GM23338 (cell line): ENCODE measurements around the gene XAB2. TPM values are rescaled to one million over a fixed set of nuclear protein-coding genes. Genes with fewer than 3 reads are reported as not detected.

Source experiments
- ATAC-seq: fragments of 200-7000 bp; cut with Tn5 transposase; 3 replicates; pipeline ENCODE4 v1.9.1; 2020
- DNase-seq: peaks from one replicate; pipeline ENCODE4 v3.0.0-alpha.2; 2015; ENCODE audit warnings: low spot score
- H2AFZ ChIP-seq: fragments of 200-600 bp; sonication (generic); 2 replicates; pipeline ENCODE4 v1.8.0; 2016; ENCODE audit warnings: antibody characterized with exemption, mild to moderate bottlenecking, moderate library complexity
- H3F3A ChIP-seq: fragments of 200-600 bp; sonication (generic); replicated peaks from 2 replicates; pipeline ENCODE4 v1.8.0; 2017; ENCODE audit warnings: antibody characterized with exemption, mixed run types, low read depth
- H3K27ac ChIP-seq: fragments of 200-600 bp; sonication (generic); 2 replicates; pipeline ENCODE4 v1.6.1; 2016; ENCODE audit warnings: low read depth
- H3K27me3 ChIP-seq: fragments of 200-600 bp; sonication (generic); 2 replicates; pipeline ENCODE4 v1.8.0; 2016; ENCODE audit warnings: mild to moderate bottlenecking, mixed run types, moderate library complexity; ENCODE audit not compliant: insufficient read depth
- H3K36me3 ChIP-seq: fragments of 200-600 bp; sonication (generic); 2 replicates; pipeline ENCODE4 v1.8.0; 2016; ENCODE audit warnings: mild to moderate bottlenecking; ENCODE audit not compliant: insufficient read depth
- H3K4me1 ChIP-seq: fragments of 200-600 bp; sonication (generic); 2 replicates; pipeline ENCODE4 v1.8.0; 2016; ENCODE audit warnings: mild to moderate bottlenecking, moderate library complexity; ENCODE audit not compliant: insufficient read depth
- H3K4me2 ChIP-seq: fragments of 200-600 bp; sonication (generic); 2 replicates; pipeline ENCODE4 v1.7.1; 2017; ENCODE audit warnings: mixed run types
- H3K4me3 ChIP-seq: fragments of 200-600 bp; sonication (generic); 2 replicates; pipeline ENCODE4 v1.6.1; 2016; ENCODE audit warnings: mixed run types
- H3K79me2 ChIP-seq: fragments of 200-600 bp; sonication (generic); replicated peaks from 2 replicates; pipeline ENCODE4 v1.8.0; 2017; ENCODE audit warnings: mild to moderate bottlenecking; ENCODE audit not compliant: insufficient read depth
- H3K9me2 ChIP-seq: fragments of 200-600 bp; sonication (generic); 2 replicates; pipeline ENCODE4 v1.8.0; 2017; ENCODE audit not compliant: insufficient read depth
- H4K20me1 ChIP-seq: fragments of 200-600 bp; sonication (generic); replicated peaks from 2 replicates; pipeline ENCODE4 v1.8.0; 2017; ENCODE audit warnings: mild to moderate bottlenecking; ENCODE audit not compliant: insufficient read depth
- H3K27ac Mint-ChIP-seq: 2 replicates; pipeline ENCODE4 v1.8.0; 2020; ENCODE audit warnings: inconsistent platforms, mild to moderate bottlenecking, moderate library complexity, mixed read lengths
- H3K27me3 Mint-ChIP-seq: 3 replicates; pipeline ENCODE4 v1.8.0; 2022; ENCODE audit warnings: low read depth, mild to moderate bottlenecking, moderate library complexity, mixed read lengths, inconsistent platforms; ENCODE audit not compliant: insufficient read depth, poor library complexity
- H3K36me3 Mint-ChIP-seq: 3 replicates; pipeline ENCODE4 v1.8.0; 2021; ENCODE audit warnings: low read depth, mild to moderate bottlenecking, inconsistent platforms, moderate library complexity, mixed read lengths
- H3K4me1 Mint-ChIP-seq: 3 replicates; pipeline ENCODE4 v1.8.0; 2020; ENCODE audit warnings: mild to moderate bottlenecking, inconsistent platforms, mixed read lengths
- H3K4me3 Mint-ChIP-seq: 3 replicates; pipeline ENCODE4 v1.8.0; 2021; ENCODE audit warnings: moderate library complexity, mild to moderate bottlenecking, inconsistent platforms, mixed read lengths
- H3K9me3 Mint-ChIP-seq: 3 replicates; pipeline ENCODE4 v1.8.0; 2020; ENCODE audit warnings: moderate library complexity, mild to moderate bottlenecking, inconsistent platforms, mixed read lengths
- EZH2phosphoT487 ChIP-seq: fragments of 200-600 bp; sonication (generic); IDR thresholded peaks from one replicate; pipeline ENCODE4 v1.8.1; 2018; ENCODE audit warnings: antibody characterized with exemption; ENCODE audit not compliant: unreplicated experiment
- JUNB ChIP-seq: IDR thresholded peaks from one replicate; pipeline ENCODE4 v1.6.1; 2016; ENCODE audit warnings: antibody characterized with exemption; ENCODE audit not compliant: unreplicated experiment
- NANOG ChIP-seq: IDR thresholded peaks from 2 replicates; pipeline ENCODE4 v1.6.1; 2016; ENCODE audit warnings: antibody characterized with exemption, borderline replicate concordance
- POLR2AphosphoS5 ChIP-seq: IDR thresholded peaks from 2 replicates; pipeline ENCODE4 v1.6.1; 2016; ENCODE audit warnings: antibody characterized with exemption, low read depth
- STAT1 ChIP-seq: IDR thresholded peaks from one replicate; pipeline ENCODE4 v1.6.1; 2016; ENCODE audit warnings: antibody characterized with exemption; ENCODE audit not compliant: unreplicated experiment
- ZNF114 ChIP-seq: fragments of 250-450 bp; sonication (Bioruptor Pico); IDR thresholded peaks from 2 replicates; pipeline ENCODE4 v1.5.0; 2020; ENCODE audit warnings: mild to moderate bottlenecking, moderate library complexity
- ZNF331 ChIP-seq: fragments of 250-450 bp; sonication (Bioruptor Pico); IDR thresholded peaks from 2 replicates; pipeline ENCODE4 v1.5.0; 2020; ENCODE audit warnings: low read depth, mild to moderate bottlenecking, moderate library complexity
- polyA plus RNA-seq: library from polyadenylated mRNA; unstranded; fragments of >200 nt; fragmentation: Nextera tagmentation; extraction: Ambion mirVana; gene quantifications from 2 replicates; pipeline ENCODE4 v1.2.1, GENCODE V29; 2016
- total RNA-seq: library from RNA; depleted of rRNA; stranded (reverse); fragments of >200 nt; shearing (Covaris generic); gene quantifications from 2 replicates; pipeline ENCODE4 v1.2.3, GENCODE V29; 2014
- TF ChIP-seq, protein P1 (sequence below): IDR thresholded peaks from one replicate; pipeline ENCODE4 v1.6.1; 2018; ENCODE audit warnings: antibody characterized with exemption; ENCODE audit not compliant: unreplicated experiment
- TF ChIP-seq, protein P2 (sequence below), 2 experiments: fragments of 200-600 bp in 1 of 2; sonication (generic) in 1 of 2; conservative IDR thresholded peaks; 2 replicates each; pipeline versions ENCODE4 v1.5.1 to v1.6.1; 2016 to 2017; ENCODE audit warnings: antibody characterized with exemption in 2 of 2, low read depth in 2 of 2, mild to moderate bottlenecking in 2 of 2, moderate library complexity in 1 of 2
- TF ChIP-seq, protein P3 (sequence below): IDR thresholded peaks from 2 replicates; pipeline ENCODE4 v1.6.1; 2016; ENCODE audit warnings: antibody characterized with exemption

XAB2 gene
- total and polyA plus RNA-seq, 2 experiments from 2014 or later = 18.4 to 69.0 TPM

DNA sequence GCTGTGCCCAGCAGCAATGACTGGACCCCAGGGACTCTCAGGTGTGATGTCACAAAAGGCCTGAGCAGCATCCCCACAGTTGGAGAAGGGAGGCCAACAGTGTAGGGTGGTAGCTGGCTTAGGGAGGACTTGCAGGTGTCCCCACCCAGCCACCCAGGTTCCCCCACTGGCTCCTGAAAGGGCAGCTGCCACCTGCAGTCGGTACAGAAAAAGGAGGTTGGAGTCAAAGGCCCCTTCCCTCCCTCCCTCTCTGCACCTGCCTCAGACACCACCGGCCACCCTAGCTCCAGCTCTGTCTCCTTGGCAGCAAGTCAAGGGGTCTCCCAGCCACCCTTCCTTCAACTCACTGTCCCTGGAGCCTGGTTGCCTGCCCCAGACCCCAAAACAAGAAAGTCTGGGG, 4.4 kb upstream of the XAB2 start, which contains the start of gene PCP2:
PCP2 (minus strand) TSS at position 22 of the 400 bp plus-strand sequence. CDS start 262 bp downstream, outside the sequence.
- Histone ChIP-seq H3K79me2 (peaks cover 20% of the 10 kb centered on the region), H2AFZ (no peak within 1 kb of the TSS), H3F3A (no peaks in the 10 kb centered on the region), H3K36me3 (no peaks in the 10 kb centered on the region), H3K4me3 (no peak within 1 kb of the TSS), H3K27ac (no peak within 1 kb of the TSS), H3K9me2 (no peaks in the 10 kb centered on the region), H3K27me3 (peaks cover 24% of the 10 kb centered on the region), H4K20me1 (peaks cover 2% of the 10 kb centered on the region; the same call in 1 of the 2 replicates), H3K4me1 (peaks cover 9% of the 10 kb centered on the region; the same call in 1 of the 2 replicates), H3K4me2 (no peak within 1 kb of the TSS)
- DNase-seq (no peak), ATAC-seq (no peak)
- Mint-ChIP-seq H3K4me1 (peaks cover 9% of the 10 kb centered on the region; the same call in 2 of the 3 replicates), H3K27me3 (peaks cover 27% of the 10 kb centered on the region), H3K27ac (no peak within 1 kb of the TSS), H3K4me3 (no peak within 1 kb of the TSS; the same call in 2 of the 3 replicates), H3K36me3 (no peaks in the 10 kb centered on the region), H3K9me3 (no peaks in the 10 kb centered on the region; the same call in 1 of the 3 replicates)
- no peak for TF ChIP-seq STAT1
- TF ChIP-seq, protein P1, sequence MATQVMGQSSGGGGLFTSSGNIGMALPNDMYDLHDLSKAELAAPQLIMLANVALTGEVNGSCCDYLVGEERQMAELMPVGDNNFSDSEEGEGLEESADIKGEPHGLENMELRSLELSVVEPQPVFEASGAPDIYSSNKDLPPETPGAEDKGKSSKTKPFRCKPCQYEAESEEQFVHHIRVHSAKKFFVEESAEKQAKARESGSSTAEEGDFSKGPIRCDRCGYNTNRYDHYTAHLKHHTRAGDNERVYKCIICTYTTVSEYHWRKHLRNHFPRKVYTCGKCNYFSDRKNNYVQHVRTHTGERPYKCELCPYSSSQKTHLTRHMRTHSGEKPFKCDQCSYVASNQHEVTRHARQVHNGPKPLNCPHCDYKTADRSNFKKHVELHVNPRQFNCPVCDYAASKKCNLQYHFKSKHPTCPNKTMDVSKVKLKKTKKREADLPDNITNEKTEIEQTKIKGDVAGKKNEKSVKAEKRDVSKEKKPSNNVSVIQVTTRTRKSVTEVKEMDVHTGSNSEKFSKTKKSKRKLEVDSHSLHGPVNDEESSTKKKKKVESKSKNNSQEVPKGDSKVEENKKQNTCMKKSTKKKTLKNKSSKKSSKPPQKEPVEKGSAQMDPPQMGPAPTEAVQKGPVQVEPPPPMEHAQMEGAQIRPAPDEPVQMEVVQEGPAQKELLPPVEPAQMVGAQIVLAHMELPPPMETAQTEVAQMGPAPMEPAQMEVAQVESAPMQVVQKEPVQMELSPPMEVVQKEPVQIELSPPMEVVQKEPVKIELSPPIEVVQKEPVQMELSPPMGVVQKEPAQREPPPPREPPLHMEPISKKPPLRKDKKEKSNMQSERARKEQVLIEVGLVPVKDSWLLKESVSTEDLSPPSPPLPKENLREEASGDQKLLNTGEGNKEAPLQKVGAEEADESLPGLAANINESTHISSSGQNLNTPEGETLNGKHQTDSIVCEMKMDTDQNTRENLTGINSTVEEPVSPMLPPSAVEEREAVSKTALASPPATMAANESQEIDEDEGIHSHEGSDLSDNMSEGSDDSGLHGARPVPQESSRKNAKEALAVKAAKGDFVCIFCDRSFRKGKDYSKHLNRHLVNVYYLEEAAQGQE = no peak
- TF ChIP-seq NANOG = no peak
- TF ChIP-seq, protein P2, sequence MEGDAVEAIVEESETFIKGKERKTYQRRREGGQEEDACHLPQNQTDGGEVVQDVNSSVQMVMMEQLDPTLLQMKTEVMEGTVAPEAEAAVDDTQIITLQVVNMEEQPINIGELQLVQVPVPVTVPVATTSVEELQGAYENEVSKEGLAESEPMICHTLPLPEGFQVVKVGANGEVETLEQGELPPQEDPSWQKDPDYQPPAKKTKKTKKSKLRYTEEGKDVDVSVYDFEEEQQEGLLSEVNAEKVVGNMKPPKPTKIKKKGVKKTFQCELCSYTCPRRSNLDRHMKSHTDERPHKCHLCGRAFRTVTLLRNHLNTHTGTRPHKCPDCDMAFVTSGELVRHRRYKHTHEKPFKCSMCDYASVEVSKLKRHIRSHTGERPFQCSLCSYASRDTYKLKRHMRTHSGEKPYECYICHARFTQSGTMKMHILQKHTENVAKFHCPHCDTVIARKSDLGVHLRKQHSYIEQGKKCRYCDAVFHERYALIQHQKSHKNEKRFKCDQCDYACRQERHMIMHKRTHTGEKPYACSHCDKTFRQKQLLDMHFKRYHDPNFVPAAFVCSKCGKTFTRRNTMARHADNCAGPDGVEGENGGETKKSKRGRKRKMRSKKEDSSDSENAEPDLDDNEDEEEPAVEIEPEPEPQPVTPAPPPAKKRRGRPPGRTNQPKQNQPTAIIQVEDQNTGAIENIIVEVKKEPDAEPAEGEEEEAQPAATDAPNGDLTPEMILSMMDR (conservative IDR thresholded peaks at IDR 0.05; ENCODE audit: low read depth in 2 of 2) = no peak
- no peak for TF ChIP-seq EZH2phosphoT487
- no peak for TF ChIP-seq ZNF331 (CRISPR knock-in tag)
- TF ChIP-seq, protein P3, sequence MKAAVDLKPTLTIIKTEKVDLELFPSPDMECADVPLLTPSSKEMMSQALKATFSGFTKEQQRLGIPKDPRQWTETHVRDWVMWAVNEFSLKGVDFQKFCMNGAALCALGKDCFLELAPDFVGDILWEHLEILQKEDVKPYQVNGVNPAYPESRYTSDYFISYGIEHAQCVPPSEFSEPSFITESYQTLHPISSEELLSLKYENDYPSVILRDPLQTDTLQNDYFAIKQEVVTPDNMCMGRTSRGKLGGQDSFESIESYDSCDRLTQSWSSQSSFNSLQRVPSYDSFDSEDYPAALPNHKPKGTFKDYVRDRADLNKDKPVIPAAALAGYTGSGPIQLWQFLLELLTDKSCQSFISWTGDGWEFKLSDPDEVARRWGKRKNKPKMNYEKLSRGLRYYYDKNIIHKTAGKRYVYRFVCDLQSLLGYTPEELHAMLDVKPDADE = no peak
- no peak for TF ChIP-seq POLR2AphosphoS5
- TF ChIP-seq ZNF114 (CRISPR knock-in tag) = no peak
- no peak for TF ChIP-seq JUNB
